Adipose tissue (tissue), 3 donors: ENCODE measurements around the gene SYN1. TPM values are rescaled to one million over a fixed set of nuclear protein-coding genes. Genes with fewer than 3 reads are reported as not detected.
A peak's percentile ranks its signal among the peaks of the same experiment; 100 is the strongest.

ENCODE experiments used
- H3K27ac ChIP-seq: one replicate; pipeline ENCODE4 v1.5.1; 2013; ENCODE audit warnings: low read depth, low read length
- WGBS, 3 donors: extraction: QIAGEN DNeasy Blood & Tissue Kit; methylation state at CpG; one replicate each; pipeline ENCODE4 v1.1.7; 2013; 5-methylcytosine and 5-hydroxymethylcytosine counted together
- polyA plus RNA-seq, 3 donors: library from polyadenylated mRNA; stranded (reverse); fragments of 200-250 nt; gene quantifications; one replicate each; pipeline ENCODE4 v1.2.3, GENCODE V29; 2013
- donor health status: healthy with polysubstance abuse.
- donor health status: Bipolar disorder and iron deficiency.
- donor health status: healthy.

Gene SYN1
- polyA plus RNA-seq, 3 donors: 0.69 to 3.0 (median 1.4) TPM

- WGBS, 3 donors: 4 to 34% (median 18%) methylated on average over 12 to 28 of the region's 28 CpGs
- peak within 1 kb of the TSS; percentile 81 for H3K27ac ChIP-seq
These were observed 37.7 kb downstream of the SYN1 start, which contains the start of gene TIMP1 for GRCh38 chrX:47581731-47582647. TIMP1 (plus strand) TSS chrX:47582436; CDS start chrX:47583416, 980 bp downstream.

GRCh38 chrX:47579537-47579936 is 40.1 kb downstream of the SYN1 start:
- 20 to 67% (median 57%) methylated on average over 9 of the region's 9 CpGs for WGBS, 3 donors
- no peak overlapping the region for H3K27ac ChIP-seq

GRCh38 chrX:47578692-47579091 is 41.0 kb downstream of the SYN1 start:
- WGBS, 3 donors: 33 to 61% (median 42%) methylated on average over 10 to 16 of the region's 16 CpGs
- H3K27ac ChIP-seq: no peak overlapping the region

GRCh38 chrX:47577901-47578300 is 41.8 kb downstream of the SYN1 start:
- 57 to 90% (median 80%) methylated on average over 3 of the region's 3 CpGs for WGBS, 3 donors
- H3K27ac ChIP-seq: no peak overlapping the region

GRCh38 chrX:47577424-47577823 is 42.2 kb downstream of the SYN1 start:
- WGBS, 3 donors: 62 to 67% (median 65%) methylated on average over 8 to 9 of the region's 9 CpGs
- H3K27ac ChIP-seq: no peak overlapping the region

GRCh38 chrX:47576021-47576898 is 43.4 kb downstream of the SYN1 start:
- 86 to 97% (median 96%) methylated on average over 19 to 20 of the region's 20 CpGs for WGBS, 3 donors
- no peak overlapping the region for H3K27ac ChIP-seq

GRCh38 chrX:47574547-47575301 is 44.9 kb downstream of the SYN1 start:
- 50 to 62% (median 54%) methylated on average over 22 to 27 of the region's 27 CpGs for WGBS, 3 donors
- no peak overlapping the region for H3K27ac ChIP-seq

- 11 to 30% (median 15%) methylated on average over 4 to 40 of the region's 41 CpGs for WGBS, 3 donors
- H3K27ac ChIP-seq: no peak overlapping the region
These were observed 45.5 kb downstream of the SYN1 start for GRCh38 chrX:47574076-47574546.

GRCh38 chrX:47573341-47574075 is 46.1 kb downstream of the SYN1 start:
- no peak overlapping the region for H3K27ac ChIP-seq
- 11 to 41% (median 31%) methylated on average over 11 to 20 of the region's 20 CpGs for WGBS, 3 donors

GRCh38 chrX:47572773-47573340 is 46.8 kb downstream of the SYN1 start:
- WGBS, 3 donors: 42 to 61% (median 59%) methylated on average over 6 to 9 of the region's 9 CpGs
- no peak overlapping the region for H3K27ac ChIP-seq

GRCh38 chrX:47571896-47572295 is 47.8 kb downstream of the SYN1 start:
- no peak overlapping the region for H3K27ac ChIP-seq
- WGBS, 3 donors: 87 to 93% (median 90%) methylated on average over 13 of the region's 13 CpGs

GRCh38 chrX:47571215-47571614 is 48.4 kb downstream of the SYN1 start:
- no peak overlapping the region for H3K27ac ChIP-seq
- 86 to 95% (median 93%) methylated on average over 8 to 11 of the region's 11 CpGs for WGBS, 3 donors

- H3K27ac ChIP-seq: no peak overlapping the region
- WGBS, 3 donors: 83 to 90% (median 84%) methylated on average over 7 to 8 of the region's 8 CpGs
These were observed 48.9 kb downstream of the SYN1 start for GRCh38 chrX:47570794-47571193.

GRCh38 chrX:47568656-47569295 is 50.9 kb downstream of the SYN1 start:
- H3K27ac ChIP-seq: no peak overlapping the region
- whole genome bisulfite sequencing, 3 donors: 91 to 94% (median 92%) methylated on average over 12 to 13 of the region's 13 CpGs

GRCh38 chrX:47566841-47567240 is 52.8 kb downstream of the SYN1 start:
- H3K27ac ChIP-seq: no peak overlapping the region
- 74 to 81% (median 80%) methylated on average over 11 of the region's 11 CpGs for WGBS, 3 donors

- H3K27ac ChIP-seq: no peak overlapping the region
- 77 to 84% (median 83%) methylated on average over 11 to 12 of the region's 12 CpGs for WGBS, 3 donors
These were observed 55.1 kb downstream of the SYN1 start for GRCh38 chrX:47564438-47565085.
